Thyroid gland (tissue), 4 donors: Measurements from ENCODE around the gene ADORA2A. TPM values are rescaled to one million over a fixed set of nuclear protein-coding genes. Genes with fewer than 3 reads are reported as not detected.
"Not testable (repeated sequence)": the region's sequence is repeated elsewhere in the genome, so short reads cannot be mapped to it uniquely, and the experiment has no call there.

Experiments
- DNase-seq, 2 donors: peaks; one replicate each; pipeline ENCODE4 v3.0.0-alpha.2; 2019
- H3K27ac ChIP-seq, 3 donors: fragments of 200-600 bp; sonication (generic); 1 replicate in 2 of 3; 2 replicates in 1 of 3; pipeline ENCODE4 v1.5.1; 2016 to 2019; ENCODE audit warnings: mild to moderate bottlenecking in 1 of 3, moderate library complexity in 1 of 3
- H3K27me3 ChIP-seq: fragments of 200-600 bp; sonication (generic); one replicate; pipeline ENCODE4 v1.5.1; 2019
- H3K36me3 ChIP-seq, 2 donors: fragments of 200-600 bp; sonication (generic); one replicate each; pipeline ENCODE4 v1.5.1; 2016 to 2019
- H3K4me1 ChIP-seq, 2 donors: fragments of 200-600 bp; sonication (generic); one replicate each; pipeline ENCODE4 v1.5.1; 2017 to 2019
- H3K4me3 ChIP-seq, 3 donors: fragments of 200-600 bp; sonication (generic); replicated peaks in 1 of 3; 1 replicate in 2 of 3; 2 replicates in 1 of 3; pipeline ENCODE4 v1.5.1; 2016; ENCODE audit warnings: mild to moderate bottlenecking in 1 of 3
- H3K9me3 ChIP-seq: fragments of 200-600 bp; sonication (generic); one replicate; pipeline ENCODE4 v1.5.1; 2017
- POLR2A ChIP-seq, 2 donors: fragments of 450-650 bp; IDR thresholded peaks; one replicate each; pipeline ENCODE4 v1.6.1; 2017; ENCODE audit warnings: antibody characterized with exemption in 2 of 2, mild to moderate bottlenecking in 2 of 2, moderate library complexity in 1 of 2
- WGBS, 2 donors: methylation state at CpG; one replicate each; pipeline ENCODE4 v1.1.5; 2017; 5-methylcytosine and 5-hydroxymethylcytosine counted together
- intact Hi-C: fragments of 100-400 bp; cut with DNase I; formaldehyde crosslinking; loops from one replicate; pipeline ENCODE4 v1.15.1; 2023
- total RNA-seq, 4 donors: library from RNA; depleted of rRNA; stranded (reverse); fragments of >200 nt; gene quantifications; one replicate each; pipeline ENCODE4 v1.2.3, GENCODE V29; 2016
- TF ChIP-seq, protein P1 (sequence below), 6 experiments: fragments of 200-600 bp in 3 of 6; fragments of 450-650 bp in 3 of 6; sonication (generic) in 3 of 6; IDR thresholded peaks; one replicate each; pipeline ENCODE4 v1.5.1; 2016 to 2019; ENCODE audit warnings: antibody characterized with exemption in 6 of 6, mild to moderate bottlenecking in 2 of 6, inconsistent platforms in 1 of 6, moderate library complexity in 1 of 6

The ADORA2A gene
- total RNA-seq, 4 donors from 2014 or later, result 1.4 to 3.0 (median 2.5) TPM

DNA sequence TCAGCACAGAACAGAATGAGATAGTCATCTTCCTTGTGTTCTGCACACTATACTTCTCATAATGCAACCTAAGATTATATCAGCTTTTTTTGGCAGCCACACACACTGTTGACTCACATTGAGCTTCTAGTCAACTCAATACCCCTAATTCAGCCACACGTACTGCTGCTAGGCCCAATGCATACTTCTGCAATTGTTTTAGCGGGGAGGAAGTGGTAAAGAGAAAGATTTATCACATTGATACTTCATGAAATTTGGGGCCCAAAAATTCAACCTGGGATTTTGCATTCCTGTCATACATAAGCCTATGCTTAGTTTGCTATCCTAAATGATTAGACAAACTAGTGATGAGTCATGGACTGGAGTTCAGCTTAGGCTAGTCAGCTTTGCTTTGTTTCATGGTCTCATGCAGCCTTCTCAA, 59.1 kb downstream of the ADORA2A start:
- Histone ChIP-seq H3K9me3 (no peaks in the 10 kb centered on the region), H3K36me3 (no peaks in the 10 kb centered on the region), H3K4me3 (no peak overlapping the region), H3K4me1 (peaks cover 7 to 11% of the 10 kb centered on the region in 2 donors), H3K27ac (no peak overlapping the region), H3K27me3 (no peaks in the 10 kb centered on the region)
- TF ChIP-seq POLR2A (IDR thresholded peaks at IDR 0.05), result no peak
- TF ChIP-seq, protein P1, sequence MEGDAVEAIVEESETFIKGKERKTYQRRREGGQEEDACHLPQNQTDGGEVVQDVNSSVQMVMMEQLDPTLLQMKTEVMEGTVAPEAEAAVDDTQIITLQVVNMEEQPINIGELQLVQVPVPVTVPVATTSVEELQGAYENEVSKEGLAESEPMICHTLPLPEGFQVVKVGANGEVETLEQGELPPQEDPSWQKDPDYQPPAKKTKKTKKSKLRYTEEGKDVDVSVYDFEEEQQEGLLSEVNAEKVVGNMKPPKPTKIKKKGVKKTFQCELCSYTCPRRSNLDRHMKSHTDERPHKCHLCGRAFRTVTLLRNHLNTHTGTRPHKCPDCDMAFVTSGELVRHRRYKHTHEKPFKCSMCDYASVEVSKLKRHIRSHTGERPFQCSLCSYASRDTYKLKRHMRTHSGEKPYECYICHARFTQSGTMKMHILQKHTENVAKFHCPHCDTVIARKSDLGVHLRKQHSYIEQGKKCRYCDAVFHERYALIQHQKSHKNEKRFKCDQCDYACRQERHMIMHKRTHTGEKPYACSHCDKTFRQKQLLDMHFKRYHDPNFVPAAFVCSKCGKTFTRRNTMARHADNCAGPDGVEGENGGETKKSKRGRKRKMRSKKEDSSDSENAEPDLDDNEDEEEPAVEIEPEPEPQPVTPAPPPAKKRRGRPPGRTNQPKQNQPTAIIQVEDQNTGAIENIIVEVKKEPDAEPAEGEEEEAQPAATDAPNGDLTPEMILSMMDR (IDR thresholded peaks at IDR 0.05), result no peak
- intact Hi-C loops, result no loop called here
- WGBS, 2 donors, result 78 to 96% methylated on average over 2 of the region's 2 CpGs
- no peak for DNase-seq

DNA sequence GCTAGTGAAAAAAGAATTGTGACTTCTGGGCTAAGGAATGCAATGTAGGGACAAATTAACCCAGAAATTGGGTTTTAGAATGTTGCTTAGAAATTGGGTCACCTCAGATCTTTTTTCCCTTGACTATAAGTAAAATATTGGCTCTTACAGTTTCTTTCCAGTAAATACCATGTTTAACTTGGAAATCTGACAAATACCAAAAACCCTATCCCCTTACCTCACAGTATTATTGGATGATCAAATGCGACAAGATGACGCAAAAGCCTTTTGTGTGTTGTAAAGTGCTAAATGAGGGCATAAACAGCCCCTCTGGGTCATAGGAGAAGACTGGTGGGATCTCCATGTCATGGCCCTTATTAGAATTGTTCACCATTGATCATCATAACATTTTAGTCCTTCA, 61.6 kb downstream of the ADORA2A start:
- Histone ChIP-seq H3K36me3 (no peaks in the 10 kb centered on the region), H3K4me3 (no peak overlapping the region), H3K9me3 (no peaks in the 10 kb centered on the region), H3K27me3 (no peaks in the 10 kb centered on the region), H3K27ac (no peak overlapping the region), H3K4me1 (no peaks in the 10 kb centered on the region)
- intact Hi-C loops, result no loop called here
- DNase-seq, result no peak
- TF ChIP-seq POLR2A (IDR thresholded peaks at IDR 0.05), result no peak
- TF ChIP-seq, protein P1 (IDR thresholded peaks at IDR 0.05), result no peak
- WGBS, 2 donors, result 62 to 82% methylated on average over 2 of the region's 2 CpGs

DNA sequence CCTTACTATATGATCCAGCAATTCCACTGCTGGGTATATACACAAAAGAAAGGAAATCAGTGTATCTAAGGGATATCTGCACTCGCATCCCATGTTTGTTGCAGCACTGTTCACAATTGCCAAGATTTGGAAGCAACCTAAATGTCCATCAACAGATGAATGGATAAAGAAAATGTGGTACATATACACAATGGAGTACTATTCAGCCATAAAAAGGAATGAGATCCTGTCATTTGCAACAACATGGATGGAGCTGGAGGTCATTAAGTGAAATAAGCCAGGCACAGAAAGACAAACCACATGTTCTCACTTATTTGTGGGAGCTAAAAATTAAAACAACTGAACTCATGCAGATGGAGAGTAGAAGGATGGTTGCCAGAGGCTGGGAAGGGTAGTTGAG, 62.0 kb downstream of the ADORA2A start:
- H3K4me3 ChIP-seq, H3K36me3 ChIP-seq, H3K9me3 ChIP-seq, DNase-seq, H3K4me1 ChIP-seq, intact Hi-C loops, H3K27me3 ChIP-seq, H3K27ac ChIP-seq: not testable (repeated sequence)
- 92 to 94% methylated on average over 1 of the region's 1 CpG for WGBS, 2 donors

Other genes starting within 250 kb of the ADORA2A start
- gene SUSD2, start 246.1 kb upstream of the ADORA2A start, total RNA-seq, result 10 to 100 TPM in 3 of 4 donors, 1 to 10 TPM in 1; 9.5 to 22.5 (median 15.1) TPM
- 10 to 100 TPM; 59.0 to 99.3 (median 86.3) TPM for gene GGT5, start 182.5 kb upstream of the ADORA2A start, total RNA-seq
- gene SPECC1L, start 156.8 kb upstream of the ADORA2A start, total RNA-seq, result 100 to 1,000 TPM in 1 of 4 donors, 10 to 100 TPM in 3; 65.2 to 102 (median 69.2) TPM
- gene UPB1, start 67.7 kb downstream of the ADORA2A start, total RNA-seq, result not detected
- gene GUCD1, start 127.5 kb downstream of the ADORA2A start, total RNA-seq, result 10 to 100 TPM; 51.6 to 89.7 (median 74.2) TPM
- gene SNRPD3, start 128.4 kb downstream of the ADORA2A start, total RNA-seq, result 100 to 1,000 TPM in 3 of 4 donors, 10 to 100 TPM in 1; 96.9 to 216 (median 145) TPM
- 10 to 100 TPM; 18.6 to 51.2 (median 39.6) TPM for gene LRRC75B, start 165.5 kb downstream of the ADORA2A start, total RNA-seq
- 10 to 100 TPM; 15.5 to 20.7 (median 18.2) TPM for gene GGT1, start 175.6 kb downstream of the ADORA2A start, total RNA-seq